Measurements from ENCODE around the gene FRY.
"Not testable (repeated sequence)": the region's sequence is repeated elsewhere in the genome, so short reads cannot be mapped to it uniquely, and the experiment has no call there.

GRCh38 chr13:32000754-32001153, 30.8 kb upstream of the FRY start:
- TF ChIP-seq POLR2AphosphoS5, TAF1, POLR2A (IDR thresholded peaks at IDR 0.05; ENCODE audit: low read depth, low read length): not testable (repeated sequence)

Measured in GM12891 (cell line).